HUES48 (cell line): Measurements from ENCODE around the gene KTN1.

Source experiments
- H3K27ac ChIP-seq: one replicate; pipeline ENCODE4 v1.7.0; 2013; ENCODE audit warnings: low read depth, low read length, inconsistent platforms
- H3K27me3 ChIP-seq: 2 replicates; pipeline ENCODE4 v1.6.1; 2013; ENCODE audit warnings: mild to moderate bottlenecking, low read length; ENCODE audit not compliant: control insufficient read depth, insufficient read depth
- H3K36me3 ChIP-seq: 2 replicates; pipeline ENCODE4 v1.6.1; 2013; ENCODE audit warnings: low read length; ENCODE audit not compliant: control insufficient read depth, insufficient read depth
- H3K4me1 ChIP-seq: 2 replicates; pipeline ENCODE4 v1.6.1; 2013; ENCODE audit warnings: mild to moderate bottlenecking, low read length; ENCODE audit not compliant: control insufficient read depth, insufficient read depth
- H3K4me3 ChIP-seq: 2 replicates; pipeline ENCODE4 v1.5.1; 2013; ENCODE audit warnings: mild to moderate bottlenecking, low read depth, low read length
- H3K9ac ChIP-seq: 2 replicates; pipeline ENCODE4 v1.6.1; 2013; ENCODE audit warnings: mild to moderate bottlenecking, low read depth, low read length, moderate library complexity
- H3K9me3 ChIP-seq: 2 replicates; pipeline ENCODE4 v1.6.1; 2013; ENCODE audit warnings: low read length; ENCODE audit not compliant: control insufficient read depth, insufficient read depth

Gene KTN1

GRCh38 chr14:55578511-55578910 is 1.5 kb upstream of the KTN1 start:
- Histone ChIP-seq H3K27me3 (no peaks in the 10 kb centered on the region), H3K4me1 (peaks cover 26% of the 10 kb centered on the region), H3K9ac (no peak overlapping the region), H3K4me3 (peak overlapping the region; percentile 84; the same call in 1 of the 2 replicates), H3K27ac (no peak overlapping the region), H3K36me3 (0 out of 2 replicates have a peak, but pooled peaks cover 11% of the 10 kb centered on the region), H3K9me3 (no peaks in the 10 kb centered on the region)

GRCh38 chr14:55580470-55581341 is 699 bp downstream of the KTN1 start:
- Histone ChIP-seq H3K9me3 (no peaks in the 10 kb centered on the region), H3K4me1 (peaks cover 38% of the 10 kb centered on the region), H3K9ac (peak overlapping the region; percentile 91), H3K27me3 (no peaks in the 10 kb centered on the region), H3K36me3 (0 out of 2 replicates have a peak, but pooled peaks cover 11% of the 10 kb centered on the region), H3K27ac (peak overlapping the region; percentile 91), H3K4me3 (peak overlapping the region; percentile 84)

- Histone ChIP-seq H3K9me3 (no peaks in the 10 kb centered on the region), H3K27me3 (no peaks in the 10 kb centered on the region), H3K27ac (peak overlapping the region; percentile 91), H3K36me3 (0 out of 2 replicates have a peak, but pooled peaks cover 11% of the 10 kb centered on the region), H3K4me1 (peaks cover 44% of the 10 kb centered on the region), H3K4me3 (peak overlapping the region; percentile 84), H3K9ac (peak overlapping the region; percentile 91)
Measured at GRCh38 chr14:55581342-55581771, 1.4 kb downstream of the KTN1 start.

- Histone ChIP-seq H3K4me1 (peaks cover 44% of the 10 kb centered on the region), H3K4me3 (no peak overlapping the region), H3K9me3 (no peaks in the 10 kb centered on the region), H3K27me3 (no peaks in the 10 kb centered on the region), H3K36me3 (0 out of 2 replicates have a peak, but pooled peaks cover under 1% of the 10 kb centered on the region), H3K9ac (no peak overlapping the region), H3K27ac (no peak overlapping the region)
Measured at GRCh38 chr14:55582746-55583145, 2.7 kb downstream of the KTN1 start.

- H3K9ac ChIP-seq: no peak overlapping the region
- H3K27ac ChIP-seq: no peak overlapping the region
- peaks cover 42% of the 10 kb centered on the region for H3K4me1 ChIP-seq
- no peaks in the 10 kb centered on the region for H3K27me3 ChIP-seq
- 0 out of 2 replicates have a peak overlapping the region, but pooled peaks have one; percentile 19 for H3K4me3 ChIP-seq
- no peaks in the 10 kb centered on the region for H3K36me3 ChIP-seq
- H3K9me3 ChIP-seq: no peaks in the 10 kb centered on the region
Measured at GRCh38 chr14:55583942-55584468, 4.0 kb downstream of the KTN1 start.

GRCh38 chr14:55585854-55586253 is 5.8 kb downstream of the KTN1 start:
- H3K27ac ChIP-seq: no peak overlapping the region
- H3K4me3 ChIP-seq: no peak overlapping the region
- no peaks in the 10 kb centered on the region for H3K27me3 ChIP-seq
- no peaks in the 10 kb centered on the region for H3K9me3 ChIP-seq
- H3K4me1 ChIP-seq: peaks cover 41% of the 10 kb centered on the region
- H3K36me3 ChIP-seq: no peaks in the 10 kb centered on the region
- no peak overlapping the region for H3K9ac ChIP-seq

- H3K27ac ChIP-seq: no peak overlapping the region
Measured at GRCh38 chr14:55586411-55586810, 6.4 kb downstream of the KTN1 start.

GRCh38 chr14:55587847-55588246 is 7.8 kb downstream of the KTN1 start:
- H3K36me3 ChIP-seq: no peaks in the 10 kb centered on the region
- H3K9me3 ChIP-seq: no peaks in the 10 kb centered on the region
- no peaks in the 10 kb centered on the region for H3K27me3 ChIP-seq
- peaks cover 42% of the 10 kb centered on the region for H3K4me1 ChIP-seq
- no peak overlapping the region for H3K4me3 ChIP-seq
- H3K9ac ChIP-seq: no peak overlapping the region
- H3K27ac ChIP-seq: no peak overlapping the region

More at GRCh38 chr14:55586411-55586810, 6.4 kb downstream of the KTN1 start:
- Histone ChIP-seq H3K36me3 (no peaks in the 10 kb centered on the region), H3K4me3 (no peak overlapping the region), H3K9ac (no peak overlapping the region), H3K9me3 (no peaks in the 10 kb centered on the region), H3K27me3 (no peaks in the 10 kb centered on the region), H3K4me1 (peaks cover 43% of the 10 kb centered on the region)

GRCh38 chr14:55588259-55588699 is 8.3 kb downstream of the KTN1 start:
- Histone ChIP-seq H3K27me3 (no peaks in the 10 kb centered on the region), H3K4me3 (no peak overlapping the region), H3K9me3 (no peaks in the 10 kb centered on the region), H3K27ac (no peak overlapping the region), H3K36me3 (no peaks in the 10 kb centered on the region), H3K4me1 (peaks cover 43% of the 10 kb centered on the region), H3K9ac (no peak overlapping the region)

GRCh38 chr14:55589171-55589570 is 9.2 kb downstream of the KTN1 start:
- no peaks in the 10 kb centered on the region for H3K9me3 ChIP-seq
- no peak overlapping the region for H3K4me3 ChIP-seq
- H3K36me3 ChIP-seq: no peaks in the 10 kb centered on the region
- peaks cover 43% of the 10 kb centered on the region for H3K4me1 ChIP-seq
- H3K9ac ChIP-seq: no peak overlapping the region
- H3K27me3 ChIP-seq: no peaks in the 10 kb centered on the region
- no peak overlapping the region for H3K27ac ChIP-seq

GRCh38 chr14:55592436-55592835 is 12.4 kb downstream of the KTN1 start:
- Histone ChIP-seq H3K27ac (no peak overlapping the region), H3K9me3 (no peaks in the 10 kb centered on the region), H3K36me3 (no peaks in the 10 kb centered on the region), H3K4me3 (no peak overlapping the region), H3K9ac (no peak overlapping the region), H3K27me3 (no peaks in the 10 kb centered on the region), H3K4me1 (peaks cover 43% of the 10 kb centered on the region)
